ENCODE results near the gene HMX3. TPM values are rescaled to one million over a fixed set of nuclear protein-coding genes. Genes with fewer than 3 reads are reported as not detected.

The HMX3 gene
- total and polyA plus RNA-seq, 2 of the 8 experiments (the other 6 are each of a cell fraction or from before 2014, with no cell fraction given) = 0.05 TPM; not detected in 1

GRCh38 chr10:123140164-123140982, 4.6 kb downstream of the HMX3 start (continued):
- no peak for TF ChIP-seq SIX5 (IDR thresholded peaks at IDR 0.05; ENCODE audit: low read depth, low read length)
- TF ChIP-seq TAF7 (optimal IDR thresholded peaks at IDR 0.05; ENCODE audit: borderline replicate concordance, low read depth, low read length) = no peak
- TF ChIP-seq SUZ12 (IDR thresholded peaks at IDR 0.05; ENCODE audit: low read length) = peak; percentile 88
- TF ChIP-seq POLR2A (IDR thresholded peaks at IDR 0.05; ENCODE audit: control extremely low read depth in 1 of 2, low read depth in 2 of 2, low read length in 2 of 2) = no peak
- no peak for TF ChIP-seq FOSL1 (IDR thresholded peaks at IDR 0.05; ENCODE audit: insufficient read depth, low read depth, low read length)
- TF ChIP-seq RAD21 (IDR thresholded peaks at IDR 0.05 in 1 of 2, conservative IDR thresholded peaks at IDR 0.05 in 1 of 2; ENCODE audit: low read depth in 2 of 2, low read length in 2 of 2) = peak; percentile 38 to 47
- TF ChIP-seq MAX (IDR thresholded peaks at IDR 0.05) = no peak
- no peak for TF ChIP-seq RXRA (IDR thresholded peaks at IDR 0.05; ENCODE audit: insufficient read depth, low read depth, low read length)
- TF ChIP-seq SP1 (IDR thresholded peaks at IDR 0.05; ENCODE audit: low read depth, low read length) = no peak
- peak; percentile 95 for TF ChIP-seq EZH2 (IDR thresholded peaks at IDR 0.05; ENCODE audit: low read depth, low read length, severe bottlenecking)
